GM19099 (cell line): ENCODE measurements around the gene COG8.

Experiments used
- POLR2A ChIP-seq: IDR thresholded peaks from 3 replicates; pipeline ENCODE4 v1.6.1; 2011; ENCODE audit warnings: low read depth; ENCODE audit not compliant: insufficient read length; ENCODE audit errors: extremely low read depth

COG8 gene

GRCh38 chr16:69285240-69285639, 54.1 kb downstream of the COG8 start:
- no peak for TF ChIP-seq POLR2A

GRCh38 chr16:69283851-69284250, 55.5 kb downstream of the COG8 start:
- no peak for TF ChIP-seq POLR2A

GRCh38 chr16:69277413-69277812, 62.0 kb downstream of the COG8 start:
- no peak for TF ChIP-seq POLR2A
